ENCODE measurements around the gene TNS1. TPM values are rescaled to one million over a fixed set of nuclear protein-coding genes. Genes with fewer than 3 reads are reported as not detected.

The TNS1 gene
- total and polyA plus RNA-seq, 2 donors from 2014 or later: 44.8 to 471 TPM

GRCh38 chr2:217761645-217762277 is 241.0 kb downstream of the TNS1 start:
- Histone ChIP-seq H3K4me3 (ENCODE audit: low read length in 3 of 3) (no peak overlapping the region), H3K4me1 (ENCODE audit: control insufficient read depth in 2 of 3, insufficient read depth in 2 of 3, low read depth in 1 of 3, low read length in 3 of 3) (no peaks in the 10 kb centered on the region), H3K9me3 (ENCODE audit: control insufficient read depth in 2 of 3, insufficient read depth in 1 of 3, low read length in 3 of 3) (peaks cover 0 to 13% (median 2%) of the 10 kb centered on the region in 3 donors), H3K27ac (ENCODE audit: low read depth in 2 of 2, low read length in 2 of 2) (no peak overlapping the region), H3K27me3 (ENCODE audit: control insufficient read depth, insufficient read depth, low read length) (no peaks in the 10 kb centered on the region), H3K9ac (ENCODE audit: low read length in 3 of 3) (no peak overlapping the region), H3K36me3 (ENCODE audit: control insufficient read depth in 2 of 3, insufficient read depth in 3 of 3, low read length in 3 of 3) (peaks cover 0 to 4% (median 0%) of the 10 kb centered on the region in 3 donors)
- no peak for TF ChIP-seq CTCF (IDR thresholded peaks at IDR 0.05; ENCODE audit: borderline replicate concordance, extremely low read depth, insufficient read depth)
- FAIRE-seq: peak; percentile 11
- DNase-seq: no peak
- intact Hi-C loops (cut with DNase I): no loop called here

GRCh38 chr2:217759991-217760390 is 242.8 kb downstream of the TNS1 start:
- Histone ChIP-seq H3K4me3 (ENCODE audit: low read length in 3 of 3) (no peak overlapping the region), H3K9ac (ENCODE audit: low read length in 3 of 3) (no peak overlapping the region), H3K4me1 (ENCODE audit: control insufficient read depth in 2 of 3, insufficient read depth in 2 of 3, low read depth in 1 of 3, low read length in 3 of 3) (no peaks in the 10 kb centered on the region), H3K27me3 (ENCODE audit: control insufficient read depth, insufficient read depth, low read length) (no peaks in the 10 kb centered on the region), H3K9me3 (ENCODE audit: control insufficient read depth in 2 of 3, insufficient read depth in 1 of 3, low read length in 3 of 3) (peaks cover 0 to 13% (median 2%) of the 10 kb centered on the region in 3 donors), H3K27ac (ENCODE audit: low read depth in 2 of 2, low read length in 2 of 2) (no peak overlapping the region), H3K36me3 (ENCODE audit: control insufficient read depth in 2 of 3, insufficient read depth in 3 of 3, low read length in 3 of 3) (peaks cover 0 to 4% (median 0%) of the 10 kb centered on the region in 3 donors)
- intact Hi-C loops (cut with DNase I): loop anchor here (10.0 kb wide), 1 partner anchor 1245 kb away; no protein-coding TSS in a partner anchor
- DNase-seq (peak in 1 of 5 donors; percentile 38), FAIRE-seq (peak; percentile 74)
- TF ChIP-seq CTCF (IDR thresholded peaks at IDR 0.05; ENCODE audit: borderline replicate concordance, extremely low read depth, insufficient read depth): no peak

- FAIRE-seq (no peak), DNase-seq (no peak)
- TF ChIP-seq CTCF (IDR thresholded peaks at IDR 0.05; ENCODE audit: borderline replicate concordance, extremely low read depth, insufficient read depth): no peak
- H3K4me3 ChIP-seq (ENCODE audit: low read length in 3 of 3): no peak overlapping the region
- no peaks in the 10 kb centered on the region for H3K27me3 ChIP-seq (ENCODE audit: control insufficient read depth, insufficient read depth, low read length)
- H3K36me3 ChIP-seq (ENCODE audit: control insufficient read depth in 2 of 3, insufficient read depth in 3 of 3, low read length in 3 of 3): peaks cover 0 to 4% (median 0%) of the 10 kb centered on the region in 3 donors
- no peaks in the 10 kb centered on the region for H3K4me1 ChIP-seq (ENCODE audit: control insufficient read depth in 2 of 3, insufficient read depth in 2 of 3, low read depth in 1 of 3, low read length in 3 of 3)
- H3K9ac ChIP-seq (ENCODE audit: low read length in 3 of 3): no peak overlapping the region
- intact Hi-C loops (cut with DNase I): loop anchor here (10.0 kb wide), 1 partner anchor 1242 kb away; no protein-coding TSS in a partner anchor
- H3K9me3 ChIP-seq (ENCODE audit: control insufficient read depth in 2 of 3, insufficient read depth in 1 of 3, low read length in 3 of 3): peaks cover 0 to 6% (median 0%) of the 10 kb centered on the region in 3 donors
- no peak overlapping the region for H3K27ac ChIP-seq (ENCODE audit: low read depth in 2 of 2, low read length in 2 of 2)
These were observed 245.7 kb downstream of the TNS1 start for GRCh38 chr2:217757108-217757463.
